ENCODE data around the gene SMG7.

DNA sequence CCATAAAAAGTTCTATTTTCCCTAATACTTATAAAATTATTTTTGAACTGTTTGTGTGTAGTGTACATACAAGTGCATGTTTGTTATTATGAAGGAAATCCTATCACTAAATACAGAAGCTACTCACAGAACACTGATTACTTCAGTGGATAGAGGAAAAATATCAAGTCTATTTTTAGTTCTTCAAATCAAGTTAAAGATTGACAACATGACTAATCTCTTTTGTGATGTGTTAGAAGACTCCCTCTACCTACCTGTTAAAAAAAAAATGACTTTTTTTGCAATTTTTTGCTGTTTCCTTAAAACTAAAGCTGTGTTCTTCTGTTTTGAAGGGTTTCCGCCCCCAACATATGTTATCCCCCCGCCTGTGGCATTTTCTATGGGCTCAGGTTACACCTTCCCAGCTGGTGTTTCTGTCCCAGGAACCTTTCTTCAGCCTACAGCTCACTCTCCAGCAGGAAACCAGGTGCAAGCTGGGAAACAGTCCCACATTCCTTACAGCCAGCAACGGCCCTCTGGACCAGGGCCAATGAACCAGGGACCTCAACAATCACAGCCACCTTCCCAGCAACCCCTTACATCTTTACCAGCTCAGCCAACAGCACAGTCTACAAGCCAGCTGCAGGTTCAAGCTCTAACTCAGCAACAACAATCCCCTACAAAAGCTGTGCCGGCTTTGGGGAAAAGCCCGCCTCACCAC is 72.4 kb downstream of the SMG7 start:
- TF ChIP-seq, protein P1, sequence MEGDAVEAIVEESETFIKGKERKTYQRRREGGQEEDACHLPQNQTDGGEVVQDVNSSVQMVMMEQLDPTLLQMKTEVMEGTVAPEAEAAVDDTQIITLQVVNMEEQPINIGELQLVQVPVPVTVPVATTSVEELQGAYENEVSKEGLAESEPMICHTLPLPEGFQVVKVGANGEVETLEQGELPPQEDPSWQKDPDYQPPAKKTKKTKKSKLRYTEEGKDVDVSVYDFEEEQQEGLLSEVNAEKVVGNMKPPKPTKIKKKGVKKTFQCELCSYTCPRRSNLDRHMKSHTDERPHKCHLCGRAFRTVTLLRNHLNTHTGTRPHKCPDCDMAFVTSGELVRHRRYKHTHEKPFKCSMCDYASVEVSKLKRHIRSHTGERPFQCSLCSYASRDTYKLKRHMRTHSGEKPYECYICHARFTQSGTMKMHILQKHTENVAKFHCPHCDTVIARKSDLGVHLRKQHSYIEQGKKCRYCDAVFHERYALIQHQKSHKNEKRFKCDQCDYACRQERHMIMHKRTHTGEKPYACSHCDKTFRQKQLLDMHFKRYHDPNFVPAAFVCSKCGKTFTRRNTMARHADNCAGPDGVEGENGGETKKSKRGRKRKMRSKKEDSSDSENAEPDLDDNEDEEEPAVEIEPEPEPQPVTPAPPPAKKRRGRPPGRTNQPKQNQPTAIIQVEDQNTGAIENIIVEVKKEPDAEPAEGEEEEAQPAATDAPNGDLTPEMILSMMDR (IDR thresholded peaks at IDR 0.05; ENCODE audit: low read length): no peak
- TF ChIP-seq EZH2 (IDR thresholded peaks at IDR 0.05; ENCODE audit: borderline replicate concordance, low read length): no peak
